ENCODE measurements around the gene PALM2AKAP2. TPM values are rescaled to one million over a fixed set of nuclear protein-coding genes. Genes with fewer than 3 reads are reported as not detected.

PALM2AKAP2 gene
- total RNA-seq, 5 donors from 2014 or later (not counting 1 experiment from before 2014, with no cell fraction given): not detected

DNA sequence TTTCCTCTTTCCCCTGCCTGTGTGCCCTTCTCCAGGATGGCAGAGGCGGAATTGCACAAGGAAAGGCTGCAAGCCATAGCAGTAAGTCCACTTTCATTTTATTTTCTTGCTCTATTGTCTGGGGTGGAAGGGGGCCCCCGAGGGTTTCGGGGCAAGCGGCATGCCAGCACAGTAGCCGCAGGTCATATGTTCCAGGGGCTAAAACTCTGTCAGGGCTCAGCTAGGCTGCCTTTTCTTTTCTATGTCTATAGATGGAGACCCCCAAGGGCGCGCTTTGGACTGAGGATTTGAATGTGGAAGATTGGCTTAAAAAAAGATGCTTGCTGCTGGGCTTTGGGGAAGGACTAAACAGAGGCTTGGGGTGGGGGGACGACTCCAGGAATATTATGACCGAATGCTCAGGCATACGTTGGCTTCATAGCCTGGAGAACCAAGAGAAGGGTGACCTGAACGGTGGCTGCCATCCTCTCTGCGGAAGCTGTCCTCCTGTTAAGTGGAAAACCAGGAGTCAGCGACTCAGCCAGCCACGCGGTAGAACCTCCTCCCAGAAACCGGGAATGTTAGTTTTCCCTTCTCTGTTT, 545 bp downstream of the PALM2AKAP2 start:
- Mint-ChIP-seq H3K36me3 (no peaks in the 10 kb centered on the region), H3K27me3 (peaks cover 30 to 39% of the 10 kb centered on the region in 2 donors)
- WGBS (ENCODE audit: insufficient coverage): 26% methylated on average over 12 of the region's 16 CpGs

GRCh38 chr9:109781086-109781485, 1.1 kb downstream of the PALM2AKAP2 start:
- Histone ChIP-seq H3K9me3 (no peaks in the 10 kb centered on the region), H3K27me3 (replicated peaks in 1 of 2; ENCODE audit: control insufficient read depth in 2 of 2, extremely low read depth in 1 of 2, insufficient read depth in 2 of 2, low read length in 1 of 2) (peaks cover 7 to 18% of the 10 kb centered on the region in 2 experiments), H3K4me1 (ENCODE audit: control insufficient read depth in 1 of 2, extremely low read depth in 1 of 2, insufficient read depth in 2 of 2, low read length in 2 of 2) (no peaks in the 10 kb centered on the region), H3K4me3 (ENCODE audit: control insufficient read depth in 1 of 2, extremely low read depth in 1 of 2, low read length in 1 of 2) (no peak overlapping the region), H3K27ac (ENCODE audit: low read length) (no peak overlapping the region), H3K36me3 (ENCODE audit: control insufficient read depth in 2 of 2, extremely low read depth in 1 of 2, insufficient read depth in 1 of 2, low read length in 1 of 2) (no peaks in the 10 kb centered on the region)
- ATAC-seq (replicated peaks in 1 of 4) (no peak), DNase-seq (no peak)
- ChIA-PET POLR2A (no interaction called here), CTCF (no interaction called here)
- WGBS (ENCODE audit: insufficient coverage): 60% methylated on average over 1 of the region's 5 CpGs
- no peak overlapping the region for H3K4me3 Mint-ChIP-seq
- peaks cover 0 to 5% (median 0%) of the 10 kb centered on the region in 3 donors for H3K9me3 Mint-ChIP-seq
- H3K27ac Mint-ChIP-seq: no peak overlapping the region
- no peaks in the 10 kb centered on the region for H3K4me1 Mint-ChIP-seq
- peaks cover 30 to 39% of the 10 kb centered on the region in 2 donors for H3K27me3 Mint-ChIP-seq
- no peaks in the 10 kb centered on the region for H3K36me3 Mint-ChIP-seq

More for the DNA sequence above, 545 bp downstream of the PALM2AKAP2 start:
- POLR2A ChIA-PET: no interaction called here
- Histone ChIP-seq H3K36me3 (ENCODE audit: control insufficient read depth in 2 of 2, extremely low read depth in 1 of 2, insufficient read depth in 1 of 2, low read length in 1 of 2) (no peaks in the 10 kb centered on the region), H3K4me1 (ENCODE audit: control insufficient read depth in 1 of 2, extremely low read depth in 1 of 2, insufficient read depth in 2 of 2, low read length in 2 of 2) (no peaks in the 10 kb centered on the region), H3K27ac (ENCODE audit: low read length) (no peak overlapping the region), H3K9me3 (no peaks in the 10 kb centered on the region), H3K4me3 (ENCODE audit: control insufficient read depth in 1 of 2, extremely low read depth in 1 of 2, low read length in 1 of 2) (no peak overlapping the region), H3K27me3 (replicated peaks in 1 of 2; ENCODE audit: control insufficient read depth in 2 of 2, extremely low read depth in 1 of 2, insufficient read depth in 2 of 2, low read length in 1 of 2) (peaks cover 7 to 18% of the 10 kb centered on the region in 2 experiments)
- H3K4me3 Mint-ChIP-seq: no peak overlapping the region
- ATAC-seq (replicated peaks in 1 of 4): no peak
- H3K4me1 Mint-ChIP-seq: no peaks in the 10 kb centered on the region
- peaks cover 0 to 5% (median 0%) of the 10 kb centered on the region in 3 donors for H3K9me3 Mint-ChIP-seq
- H3K27ac Mint-ChIP-seq: no peak overlapping the region
- no peak for DNase-seq
- CTCF ChIA-PET: no interaction called here

- POLR2A ChIA-PET: no interaction called here
Observed at GRCh38 chr9:109781541-109782197, 1.7 kb downstream of the PALM2AKAP2 start.

DNA sequence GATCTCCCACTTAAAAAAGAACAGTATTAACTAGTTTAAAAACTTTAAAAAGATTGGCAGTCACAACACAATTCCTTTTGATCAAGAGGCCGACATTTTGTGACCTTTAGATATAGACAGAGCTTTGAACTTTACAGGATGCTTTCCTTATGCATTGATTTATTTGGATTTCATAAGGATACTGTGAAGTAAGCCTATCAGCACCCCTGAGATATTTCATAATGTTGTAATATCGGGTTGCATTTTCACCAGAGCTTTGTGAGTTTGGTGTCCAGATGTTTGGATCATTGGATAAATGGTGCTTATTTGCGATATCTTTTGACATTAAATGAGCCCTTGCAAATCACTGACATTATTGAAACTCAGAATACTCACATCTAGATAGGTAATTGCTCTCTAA, 7.7 kb downstream of the PALM2AKAP2 start:
- POLR2A ChIA-PET: no interaction called here
- Histone ChIP-seq H3K27ac (ENCODE audit: low read length) (no peak overlapping the region), H3K9me3 (no peaks in the 10 kb centered on the region), H3K36me3 (ENCODE audit: control insufficient read depth in 2 of 2, extremely low read depth in 1 of 2, insufficient read depth in 1 of 2, low read length in 1 of 2) (no peaks in the 10 kb centered on the region), H3K27me3 (replicated peaks in 1 of 2; ENCODE audit: control insufficient read depth in 2 of 2, extremely low read depth in 1 of 2, insufficient read depth in 2 of 2, low read length in 1 of 2) (peaks cover 0 to 4% of the 10 kb centered on the region in 2 experiments), H3K4me1 (ENCODE audit: control insufficient read depth in 1 of 2, extremely low read depth in 1 of 2, insufficient read depth in 2 of 2, low read length in 2 of 2) (no peaks in the 10 kb centered on the region), H3K4me3 (ENCODE audit: control insufficient read depth in 1 of 2, extremely low read depth in 1 of 2, low read length in 1 of 2) (no peak overlapping the region)
- Mint-ChIP-seq H3K36me3 (no peaks in the 10 kb centered on the region), H3K4me1 (no peaks in the 10 kb centered on the region), H3K27me3 (peaks cover 7 to 25% of the 10 kb centered on the region in 2 donors), H3K9me3 (no peaks in the 10 kb centered on the region), H3K4me3 (no peak overlapping the region), H3K27ac (no peak overlapping the region)
- no CpG with 5 or more reads among the region's 3 CpGs for WGBS (ENCODE audit: insufficient coverage)
- CTCF ChIA-PET: no interaction called here
- ATAC-seq (replicated peaks in 1 of 4) (no peak), DNase-seq (no peak)

More at GRCh38 chr9:109781541-109782197, 1.7 kb downstream of the PALM2AKAP2 start:
- Mint-ChIP-seq H3K36me3 (no peaks in the 10 kb centered on the region), H3K27me3 (peaks cover 30 to 39% of the 10 kb centered on the region in 2 donors), H3K4me3 (no peak overlapping the region), H3K4me1 (no peaks in the 10 kb centered on the region), H3K27ac (no peak overlapping the region), H3K9me3 (peaks cover 0 to 5% (median 0%) of the 10 kb centered on the region in 3 donors)
- peaks cover 7 to 18% of the 10 kb centered on the region in 2 experiments for H3K27me3 ChIP-seq (replicated peaks in 1 of 2; ENCODE audit: control insufficient read depth in 2 of 2, extremely low read depth in 1 of 2, insufficient read depth in 2 of 2, low read length in 1 of 2)
- DNase-seq (no peak), ATAC-seq (replicated peaks in 1 of 4) (no peak)
- H3K4me3 ChIP-seq (ENCODE audit: control insufficient read depth in 1 of 2, extremely low read depth in 1 of 2, low read length in 1 of 2): no peak overlapping the region
- H3K9me3 ChIP-seq: no peaks in the 10 kb centered on the region
- WGBS (ENCODE audit: insufficient coverage): 40% methylated on average over 1 of the region's 4 CpGs
- H3K4me1 ChIP-seq (ENCODE audit: control insufficient read depth in 1 of 2, extremely low read depth in 1 of 2, insufficient read depth in 2 of 2, low read length in 2 of 2): no peaks in the 10 kb centered on the region
- H3K27ac ChIP-seq (ENCODE audit: low read length): no peak overlapping the region
- no peaks in the 10 kb centered on the region for H3K36me3 ChIP-seq (ENCODE audit: control insufficient read depth in 2 of 2, extremely low read depth in 1 of 2, insufficient read depth in 1 of 2, low read length in 1 of 2)
- CTCF ChIA-PET: no interaction called here

- Mint-ChIP-seq H3K4me3 (no peak overlapping the region), H3K4me1 (no peaks in the 10 kb centered on the region), H3K36me3 (no peaks in the 10 kb centered on the region), H3K9me3 (no peaks in the 10 kb centered on the region), H3K27ac (no peak overlapping the region), H3K27me3 (peaks cover 0 to 15% of the 10 kb centered on the region in 2 donors)
- Histone ChIP-seq H3K27me3 (replicated peaks in 1 of 2; ENCODE audit: control insufficient read depth in 2 of 2, extremely low read depth in 1 of 2, insufficient read depth in 2 of 2, low read length in 1 of 2) (peaks cover 0 to 4% of the 10 kb centered on the region in 2 experiments), H3K4me1 (ENCODE audit: control insufficient read depth in 1 of 2, extremely low read depth in 1 of 2, insufficient read depth in 2 of 2, low read length in 2 of 2) (no peaks in the 10 kb centered on the region), H3K36me3 (ENCODE audit: control insufficient read depth in 2 of 2, extremely low read depth in 1 of 2, insufficient read depth in 1 of 2, low read length in 1 of 2) (no peaks in the 10 kb centered on the region), H3K9me3 (no peaks in the 10 kb centered on the region), H3K4me3 (ENCODE audit: control insufficient read depth in 1 of 2, extremely low read depth in 1 of 2, low read length in 1 of 2) (no peak overlapping the region), H3K27ac (ENCODE audit: low read length) (no peak overlapping the region)
- WGBS (ENCODE audit: insufficient coverage): 67% methylated on average over 2 of the region's 5 CpGs
- ATAC-seq (replicated peaks in 1 of 4): no peak
- ChIA-PET CTCF (no interaction called here), POLR2A (no interaction called here)
- no peak for DNase-seq
Observed at GRCh38 chr9:109789556-109789955, 9.6 kb downstream of the PALM2AKAP2 start.

DNA sequence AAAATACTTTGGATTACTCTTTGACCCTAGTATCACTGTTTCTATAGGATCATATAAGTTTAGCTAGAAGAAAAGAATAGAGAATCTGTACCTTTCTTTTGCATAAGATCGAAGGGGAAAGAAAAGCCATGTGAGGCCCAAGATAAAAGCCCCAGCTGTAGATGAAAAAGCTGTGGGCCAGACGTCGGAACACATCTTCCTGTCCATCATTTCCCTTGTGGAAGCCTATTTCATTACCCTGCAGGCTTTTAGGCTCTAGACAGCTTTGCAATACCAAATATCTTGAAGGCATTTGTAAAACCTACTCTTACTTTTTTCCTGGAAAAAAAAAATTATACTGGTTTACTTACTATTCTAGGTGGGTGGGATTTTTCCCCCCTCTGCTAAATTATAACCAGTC, 10.0 kb downstream of the PALM2AKAP2 start:
- ATAC-seq (replicated peaks in 1 of 4) (no peak), DNase-seq (no peak)
- no peak overlapping the region for H3K4me3 Mint-ChIP-seq
- ChIA-PET CTCF (interaction anchor here in 1 of 2 donors (0.5 kb wide), 1 partner anchor 30 kb away, joined by 3 read pairs; no protein-coding TSS in a partner anchor), POLR2A (no interaction called here)
- H3K4me3 ChIP-seq (ENCODE audit: control insufficient read depth in 1 of 2, extremely low read depth in 1 of 2, low read length in 1 of 2): no peak overlapping the region
- no peaks in the 10 kb centered on the region for H3K4me1 ChIP-seq (ENCODE audit: control insufficient read depth in 1 of 2, extremely low read depth in 1 of 2, insufficient read depth in 2 of 2, low read length in 2 of 2)
- H3K27ac Mint-ChIP-seq: no peak overlapping the region
- peaks cover 0 to 4% of the 10 kb centered on the region in 2 experiments for H3K27me3 ChIP-seq (replicated peaks in 1 of 2; ENCODE audit: control insufficient read depth in 2 of 2, extremely low read depth in 1 of 2, insufficient read depth in 2 of 2, low read length in 1 of 2)
- no peaks in the 10 kb centered on the region for H3K9me3 Mint-ChIP-seq
- H3K27ac ChIP-seq (ENCODE audit: low read length): no peak overlapping the region
- H3K9me3 ChIP-seq: no peaks in the 10 kb centered on the region
- no peaks in the 10 kb centered on the region for H3K4me1 Mint-ChIP-seq
- H3K36me3 Mint-ChIP-seq: no peaks in the 10 kb centered on the region
- peaks cover 0 to 11% of the 10 kb centered on the region in 2 donors for H3K27me3 Mint-ChIP-seq
- H3K36me3 ChIP-seq (ENCODE audit: control insufficient read depth in 2 of 2, extremely low read depth in 1 of 2, insufficient read depth in 1 of 2, low read length in 1 of 2): no peaks in the 10 kb centered on the region
- WGBS (ENCODE audit: insufficient coverage): 20% methylated on average over 1 of the region's 3 CpGs
